ENCODE data around the gene LMO7. TPM values are rescaled to one million over a fixed set of nuclear protein-coding genes. Genes with fewer than 3 reads are reported as not detected.

Gene LMO7
- total and polyA plus RNA-seq, 2 of the 4 experiments (the other 2 are of a cell fraction), result 266 to 367 TPM

DNA sequence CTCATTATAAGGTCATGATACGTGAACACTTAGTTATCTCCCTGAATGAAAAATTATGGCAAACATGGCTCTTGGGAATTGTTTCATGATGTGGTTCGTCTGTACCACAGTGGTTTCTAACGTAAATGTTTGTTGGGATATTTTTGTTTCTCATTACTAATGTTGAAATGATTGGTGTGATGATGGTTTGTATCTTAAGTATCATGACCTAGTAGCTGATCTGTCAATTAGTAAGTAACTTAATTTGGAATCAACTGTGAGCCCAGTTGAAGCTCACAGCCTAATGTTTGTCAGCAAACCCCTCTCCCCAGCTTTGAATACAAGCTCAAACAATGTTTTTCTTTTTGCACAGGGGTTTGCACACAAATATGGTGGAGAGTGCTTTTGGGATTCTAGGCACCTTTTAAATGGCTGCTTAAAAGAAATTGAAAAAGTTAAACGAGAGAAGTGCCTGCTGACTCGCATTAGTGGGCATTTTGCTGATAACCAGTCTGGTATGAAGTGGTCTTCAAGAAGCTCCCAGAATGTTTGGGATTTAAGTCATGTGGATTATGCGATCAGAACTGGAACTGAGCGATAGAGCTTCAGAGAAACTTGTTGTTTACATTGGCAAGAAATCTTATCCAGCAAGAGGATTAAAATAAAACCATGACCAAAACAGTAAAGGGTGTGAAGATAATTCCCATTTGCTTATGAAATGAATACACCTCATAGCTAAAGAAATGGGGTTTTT is 68.2 kb downstream of the LMO7 start:
- Histone ChIP-seq H3K9me3 (ENCODE audit: control insufficient read depth, insufficient read depth, low read length) (no peaks in the 10 kb centered on the region), H4K91ac (ENCODE audit: insufficient read depth, low read depth, low read length) (no peak overlapping the region), H3K9me1 (ENCODE audit: insufficient read depth, low read length) (peaks cover 13% of the 10 kb centered on the region), H2AK9ac (replicated peaks; ENCODE audit: low read depth, low read length, poor library complexity) (no peak overlapping the region), H3K36me3 (ENCODE audit: control insufficient read depth, insufficient read depth, low read length) (peaks cover 2% of the 10 kb centered on the region), H4K8ac (ENCODE audit: low read depth in 2 of 2, low read length in 2 of 2) (peak overlapping the region in 1 of 2 experiments; percentile 15; a peak in 1 of 4 replicates), H3K4ac (ENCODE audit: low read depth, low read length) (no peak overlapping the region), H3K4me2 (ENCODE audit: low read depth, low read length) (peak overlapping the region; percentile 53), H2BK20ac (ENCODE audit: low read depth, low read length) (0 out of 2 replicates have a peak overlapping the region, but pooled peaks have one; percentile 0), H4K20me1 (ENCODE audit: insufficient read depth, low read length) (peaks cover 68% of the 10 kb centered on the region; the same call in 1 of the 2 replicates), H3K23ac (ENCODE audit: low read depth, low read length) (peak overlapping the region; percentile 26; the same call in 1 of the 2 replicates), H2BK5ac (ENCODE audit: low read depth, low read length, poor library complexity, severe bottlenecking) (peak overlapping the region; percentile 75), H3K56ac (ENCODE audit: extremely low read depth, insufficient read depth, low read length) (no peak overlapping the region), H3K14ac (replicated peaks; ENCODE audit: low read depth, low read length) (peak overlapping the region; percentile 29), H3K27ac (ENCODE audit: insufficient read depth, low read length) (peak overlapping the region; percentile 63; the same call in 1 of the 2 replicates), H2BK15ac (ENCODE audit: low read depth, low read length) (no peak overlapping the region), H3K4me1 (ENCODE audit: control insufficient read depth, insufficient read depth, low read length) (peaks cover 17% of the 10 kb centered on the region), H3K9ac (ENCODE audit: low read depth, low read length) (no peak overlapping the region), H3K79me1 (ENCODE audit: low read depth in 1 of 2, low read length in 2 of 2) (peaks cover 10 to 61% of the 10 kb centered on the region in 2 experiments), H4K5ac (ENCODE audit: low read depth, low read length) (peak overlapping the region; percentile 64; the same call in 1 of the 2 replicates), H3K27me3 (ENCODE audit: control insufficient read depth, insufficient read depth, low read length) (no peaks in the 10 kb centered on the region), H2AK5ac (ENCODE audit: low read depth, low read length) (no peak overlapping the region), H3K18ac (ENCODE audit: low read depth, low read length) (peak overlapping the region; percentile 46), H3K4me3 (ENCODE audit: insufficient read depth, low read depth, low read length) (no peak overlapping the region), H2BK120ac (ENCODE audit: low read depth, low read length) (no peak overlapping the region), H2AFZ (replicated peaks; ENCODE audit: low read length, poor library complexity) (no peak overlapping the region)
- TF ChIP-seq CEBPB (IDR thresholded peaks at IDR 0.05; ENCODE audit: low read depth, low read length) (no peak), CTCF (conservative IDR thresholded peaks at IDR 0.05; ENCODE audit: low read depth, low read length) (no peak), CHD1 (IDR thresholded peaks at IDR 0.05; ENCODE audit: low read depth, low read length) (no peak), NFE2L2 (IDR thresholded peaks at IDR 0.05; ENCODE audit: low read depth, low read length) (no peak), RFX5 (IDR thresholded peaks at IDR 0.05; ENCODE audit: low read depth, low read length) (no peak), MAFK (IDR thresholded peaks at IDR 0.05; ENCODE audit: low read depth, low read length) (no peak), RCOR1 (IDR thresholded peaks at IDR 0.05; ENCODE audit: insufficient replicate concordance, low read length) (no peak), USF2 (IDR thresholded peaks at IDR 0.05; ENCODE audit: low read depth, low read length) (no peak), POLR2A (IDR thresholded peaks at IDR 0.05; ENCODE audit: low read depth, low read length) (no peak), SMC3 (IDR thresholded peaks at IDR 0.05; ENCODE audit: low read depth, low read length) (no peak), BHLHE40 (IDR thresholded peaks at IDR 0.05; ENCODE audit: low read depth, low read length) (no peak), FOS (IDR thresholded peaks at IDR 0.05; ENCODE audit: low read depth, low read length) (no peak), RAD21 (IDR thresholded peaks at IDR 0.05; ENCODE audit: low read length) (no peak)
- in situ Hi-C loops (cut with MboI; ENCODE audit: low sequenced_read_pairs), result no loop called here
- peak; percentile 85 for DNase-seq
- CTCF ChIA-PET, result interaction anchor here (1.2 kb wide), 2 partner anchors 9 to 17 kb away, joined by 4 to 14 read pairs; no protein-coding TSS in a partner anchor
- BruUV-seq (replicated peaks), result no TSS peak
- 14% methylated on average over 2 of the region's 7 CpGs; no CpG with 5 or more reads in 1 of the 2 experiments for WGBS, 2 experiments (ENCODE audit: extremely low coverage in 2 of 2, insufficient read length in 1 of 2)
- dilution Hi-C loops (cut with HindIII; ENCODE audit: low sequenced_read_pairs, unreplicated experiment), result no loop called here
- POLR2A ChIA-PET (ENCODE audit: unreplicated experiment), result no interaction called here
- ATAC-seq (ENCODE audit: low read depth), result peak; percentile 60
- intact Hi-C loops (cut with micrococcal nuclease), result no loop called here
